Measurements from ENCODE around the gene RANBP17.

DNA sequence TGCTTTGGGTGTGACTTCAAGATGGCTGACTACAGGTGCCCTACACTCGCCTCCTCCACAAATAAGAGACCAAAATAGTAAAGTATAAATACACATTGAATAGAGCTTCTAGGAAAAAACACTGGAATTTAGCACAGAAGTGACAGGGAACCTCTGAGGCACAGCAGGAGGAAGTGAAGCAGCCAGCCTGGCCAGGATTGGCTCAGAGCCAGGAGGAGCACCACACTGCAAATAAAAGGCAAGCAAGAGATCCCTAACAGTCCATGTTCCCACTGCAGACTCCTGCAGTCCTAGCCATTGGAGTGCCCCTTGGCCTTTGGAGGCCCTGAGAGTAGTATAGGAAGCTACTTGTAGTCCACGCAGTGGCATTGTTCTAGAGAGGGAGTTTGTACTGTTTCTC, 260.6 kb downstream of the RANBP17 start:
- TF ChIP-seq, protein P1, sequence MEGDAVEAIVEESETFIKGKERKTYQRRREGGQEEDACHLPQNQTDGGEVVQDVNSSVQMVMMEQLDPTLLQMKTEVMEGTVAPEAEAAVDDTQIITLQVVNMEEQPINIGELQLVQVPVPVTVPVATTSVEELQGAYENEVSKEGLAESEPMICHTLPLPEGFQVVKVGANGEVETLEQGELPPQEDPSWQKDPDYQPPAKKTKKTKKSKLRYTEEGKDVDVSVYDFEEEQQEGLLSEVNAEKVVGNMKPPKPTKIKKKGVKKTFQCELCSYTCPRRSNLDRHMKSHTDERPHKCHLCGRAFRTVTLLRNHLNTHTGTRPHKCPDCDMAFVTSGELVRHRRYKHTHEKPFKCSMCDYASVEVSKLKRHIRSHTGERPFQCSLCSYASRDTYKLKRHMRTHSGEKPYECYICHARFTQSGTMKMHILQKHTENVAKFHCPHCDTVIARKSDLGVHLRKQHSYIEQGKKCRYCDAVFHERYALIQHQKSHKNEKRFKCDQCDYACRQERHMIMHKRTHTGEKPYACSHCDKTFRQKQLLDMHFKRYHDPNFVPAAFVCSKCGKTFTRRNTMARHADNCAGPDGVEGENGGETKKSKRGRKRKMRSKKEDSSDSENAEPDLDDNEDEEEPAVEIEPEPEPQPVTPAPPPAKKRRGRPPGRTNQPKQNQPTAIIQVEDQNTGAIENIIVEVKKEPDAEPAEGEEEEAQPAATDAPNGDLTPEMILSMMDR (IDR thresholded peaks at IDR 0.05; ENCODE audit: poor library complexity, severe bottlenecking): no peak
- no peak for TF ChIP-seq POLR2AphosphoS5 (IDR thresholded peaks at IDR 0.05)
- TF ChIP-seq EZH2 (IDR thresholded peaks at IDR 0.05; ENCODE audit: borderline replicate concordance, insufficient read depth, low read length, poor library complexity, severe bottlenecking): no peak
- TF ChIP-seq SMC3 (conservative IDR thresholded peaks at IDR 0.05; ENCODE audit: poor library complexity): no peak
- TF ChIP-seq, protein P2, sequence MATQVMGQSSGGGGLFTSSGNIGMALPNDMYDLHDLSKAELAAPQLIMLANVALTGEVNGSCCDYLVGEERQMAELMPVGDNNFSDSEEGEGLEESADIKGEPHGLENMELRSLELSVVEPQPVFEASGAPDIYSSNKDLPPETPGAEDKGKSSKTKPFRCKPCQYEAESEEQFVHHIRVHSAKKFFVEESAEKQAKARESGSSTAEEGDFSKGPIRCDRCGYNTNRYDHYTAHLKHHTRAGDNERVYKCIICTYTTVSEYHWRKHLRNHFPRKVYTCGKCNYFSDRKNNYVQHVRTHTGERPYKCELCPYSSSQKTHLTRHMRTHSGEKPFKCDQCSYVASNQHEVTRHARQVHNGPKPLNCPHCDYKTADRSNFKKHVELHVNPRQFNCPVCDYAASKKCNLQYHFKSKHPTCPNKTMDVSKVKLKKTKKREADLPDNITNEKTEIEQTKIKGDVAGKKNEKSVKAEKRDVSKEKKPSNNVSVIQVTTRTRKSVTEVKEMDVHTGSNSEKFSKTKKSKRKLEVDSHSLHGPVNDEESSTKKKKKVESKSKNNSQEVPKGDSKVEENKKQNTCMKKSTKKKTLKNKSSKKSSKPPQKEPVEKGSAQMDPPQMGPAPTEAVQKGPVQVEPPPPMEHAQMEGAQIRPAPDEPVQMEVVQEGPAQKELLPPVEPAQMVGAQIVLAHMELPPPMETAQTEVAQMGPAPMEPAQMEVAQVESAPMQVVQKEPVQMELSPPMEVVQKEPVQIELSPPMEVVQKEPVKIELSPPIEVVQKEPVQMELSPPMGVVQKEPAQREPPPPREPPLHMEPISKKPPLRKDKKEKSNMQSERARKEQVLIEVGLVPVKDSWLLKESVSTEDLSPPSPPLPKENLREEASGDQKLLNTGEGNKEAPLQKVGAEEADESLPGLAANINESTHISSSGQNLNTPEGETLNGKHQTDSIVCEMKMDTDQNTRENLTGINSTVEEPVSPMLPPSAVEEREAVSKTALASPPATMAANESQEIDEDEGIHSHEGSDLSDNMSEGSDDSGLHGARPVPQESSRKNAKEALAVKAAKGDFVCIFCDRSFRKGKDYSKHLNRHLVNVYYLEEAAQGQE (IDR thresholded peaks at IDR 0.05; ENCODE audit: borderline replicate concordance): no peak
- no peak for TF ChIP-seq MXI1 (conservative IDR thresholded peaks at IDR 0.05; ENCODE audit: poor library complexity, severe bottlenecking)
- no peak for TF ChIP-seq EP300 (conservative IDR thresholded peaks at IDR 0.05; ENCODE audit: poor library complexity, severe bottlenecking)
- no peak for TF ChIP-seq TAF1 (IDR thresholded peaks at IDR 0.05; ENCODE audit: low read depth)
